H1 (cell line): ENCODE measurements around the gene CCT4. TPM values are rescaled to one million over a fixed set of nuclear protein-coding genes. Genes with fewer than 3 reads are reported as not detected.

Experiments used
- CTCF ChIA-PET: fragments of 300-600 bp; sonication (Branson Sonifier 250); formaldehyde crosslinking; loops from one replicate; lab custom pipeline; 2021; ENCODE audit not compliant: partially characterized antibody; lab: Charles Lee
- POLR2A ChIA-PET: fragments of 300-600 bp; sonication (Branson Sonifier 250); formaldehyde crosslinking; loops from one replicate; lab custom pipeline; 2021; ENCODE audit warnings: inconsistent platforms; ENCODE audit not compliant: partially characterized antibody; lab: Charles Lee
- DNase-seq, 2 experiments: peaks; one replicate each; pipeline versions ENCODE4 v3.0.0 to v3.0.0-alpha.2; 2010 to 2022; ENCODE audit warnings: low spot score in 2 of 2, low read depth in 1 of 2, mixed read lengths in 1 of 2
- FAIRE-seq: peaks from 2 replicates; lab custom pipeline; 2011; peaks lifted over from hg19 to GRCh38; lab: Jason Lieb, UNC
- H2AFZ ChIP-seq: 2 replicates; pipeline ENCODE4 v1.8.1; 2012; ENCODE audit warnings: low read length, inconsistent platforms
- H2AK5ac ChIP-seq: 2 replicates; pipeline ENCODE4 v1.6.1; 2013; ENCODE audit warnings: low read depth, low read length
- H2BK120ac ChIP-seq: replicated peaks from 2 replicates; pipeline ENCODE3; 2013; ENCODE audit warnings: low read depth, low read length, inconsistent platforms
- H2BK12ac ChIP-seq: 2 replicates; pipeline ENCODE4 v1.6.1; 2013; ENCODE audit warnings: low read depth, low read length
- H2BK15ac ChIP-seq: 2 replicates; pipeline ENCODE4 v1.6.1; 2013; ENCODE audit warnings: low read length
- H2BK20ac ChIP-seq: 2 replicates; pipeline ENCODE4 v1.6.1; 2013; ENCODE audit warnings: low read length
- H2BK5ac ChIP-seq: 2 replicates; pipeline ENCODE4 v1.6.1; 2013; ENCODE audit warnings: low read depth, low read length
- H3K14ac ChIP-seq: 2 replicates; pipeline ENCODE4 v1.6.1; 2013; ENCODE audit warnings: inconsistent platforms; ENCODE audit not compliant: insufficient read length
- H3K18ac ChIP-seq: 2 replicates; pipeline ENCODE4 v1.6.1; 2013; ENCODE audit warnings: low read length; ENCODE audit errors: extremely low read depth
- H3K23ac ChIP-seq: 2 replicates; pipeline ENCODE4 v1.6.1; 2013; ENCODE audit warnings: inconsistent platforms; ENCODE audit not compliant: insufficient read length
- H3K23me2 ChIP-seq: 2 replicates; pipeline ENCODE4 v1.6.1; 2013; ENCODE audit warnings: low read depth, low read length
- H3K27ac ChIP-seq: 2 replicates; pipeline ENCODE4 v1.6.1; 2011; ENCODE audit warnings: low read depth, low read length, inconsistent platforms
- H3K27me3 ChIP-seq, 4 experiments: replicated peaks in 1 of 4; 1 replicate in 1 of 4; 2 replicates in 3 of 4; pipeline versions ENCODE4 v1.6.1 to v1.8.1; 2011 to 2013; ENCODE audit warnings: low read length in 3 of 4, mild to moderate bottlenecking in 3 of 4, inconsistent platforms in 2 of 4, mixed read lengths in 2 of 4, moderate library complexity in 1 of 4; ENCODE audit not compliant: control insufficient read depth in 3 of 4, insufficient read depth in 3 of 4; ENCODE audit errors: extremely low read depth in 1 of 4
- H3K36me3 ChIP-seq, 4 experiments: 2 replicates each; pipeline versions ENCODE4 v1.6.1 to v1.8.1; 2011 to 2013; ENCODE audit warnings: mild to moderate bottlenecking in 4 of 4, low read length in 3 of 4, moderate library complexity in 2 of 4, control low read depth in 1 of 4, inconsistent platforms in 1 of 4; ENCODE audit not compliant: insufficient read depth in 4 of 4, control insufficient read depth in 2 of 4
- H3K4ac ChIP-seq: replicated peaks from 2 replicates; pipeline ENCODE3; 2013; ENCODE audit warnings: low read length, low read depth, mixed read lengths, inconsistent platforms; ENCODE audit not compliant: insufficient read length
- H3K4me1 ChIP-seq, 4 experiments: replicated peaks in 1 of 4; 1 replicate in 1 of 4; 2 replicates in 3 of 4; pipeline versions ENCODE4 v1.6.1 to v1.8.1; 2011 to 2013; ENCODE audit warnings: low read length in 3 of 4, inconsistent platforms in 2 of 4, mixed read lengths in 1 of 4; ENCODE audit not compliant: insufficient read depth in 4 of 4, control insufficient read depth in 3 of 4
- H3K4me2 ChIP-seq, 2 experiments: 2 replicates each; pipeline versions ENCODE4 v1.6.1 to v1.8.1; 2011 to 2013; ENCODE audit warnings: low read depth in 2 of 2, low read length in 2 of 2, control low read depth in 1 of 2, inconsistent platforms in 1 of 2, mild to moderate bottlenecking in 1 of 2; ENCODE audit not compliant: insufficient read depth in 1 of 2
- H3K4me3 ChIP-seq, 4 experiments: fragments of 200-600, 300-600 bp in 1 of 4; sonication (generic), shearing (Covaris generic), sonication (Bioruptor Twin) in 1 of 4; 2 replicates each; pipeline versions ENCODE4 v1.5.1 to v1.8.1; 2011 to 2016; ENCODE audit warnings: low read length in 4 of 4, low read depth in 3 of 4, control low read depth in 2 of 4, inconsistent platforms in 2 of 4, mild to moderate bottlenecking in 2 of 4, mixed read lengths in 1 of 4, moderate library complexity in 1 of 4; ENCODE audit not compliant: insufficient read depth in 2 of 4; ENCODE audit errors: extremely low read depth in 1 of 4
- H3K56ac ChIP-seq: replicated peaks from 2 replicates; pipeline ENCODE3; 2013; ENCODE audit warnings: low read depth, mild to moderate bottlenecking, mixed read lengths, low read length, inconsistent platforms; ENCODE audit not compliant: insufficient read length
- H3K79me1 ChIP-seq: 2 replicates; pipeline ENCODE4 v1.6.1; 2013; ENCODE audit warnings: low read depth, low read length, control low read depth
- H3K79me2 ChIP-seq, 2 experiments: 2 replicates each; pipeline versions ENCODE4 v1.6.1 to v1.8.1; 2012 to 2013; ENCODE audit warnings: low read length in 2 of 2, mild to moderate bottlenecking in 2 of 2, inconsistent platforms in 1 of 2; ENCODE audit not compliant: insufficient read depth in 2 of 2, control insufficient read depth in 1 of 2
- H3K9ac ChIP-seq, 4 experiments: replicated peaks in 1 of 4; 1 replicate in 1 of 4; 2 replicates in 3 of 4; pipeline versions ENCODE4 v1.6.1 to v1.8.1; 2011 to 2013; ENCODE audit warnings: low read depth in 3 of 4, low read length in 3 of 4, control low read depth in 2 of 4, mild to moderate bottlenecking in 2 of 4, moderate library complexity in 2 of 4, inconsistent platforms in 1 of 4; ENCODE audit errors: extremely low read depth in 1 of 4
- H3K9me3 ChIP-seq, 2 experiments: 2 replicates each; pipeline versions ENCODE4 v1.6.1 to v1.8.1; 2012 to 2013; ENCODE audit warnings: mild to moderate bottlenecking in 2 of 2, moderate library complexity in 2 of 2, control low read depth in 1 of 2, inconsistent platforms in 1 of 2, low read depth in 1 of 2, low read length in 1 of 2, mixed read lengths in 1 of 2; ENCODE audit not compliant: insufficient read depth in 2 of 2
- H4K20me1 ChIP-seq, 2 experiments: replicated peaks in 1 of 2; 2 replicates each; pipeline versions ENCODE3 to v1.8.1; 2011 to 2013; ENCODE audit warnings: inconsistent platforms in 2 of 2, low read length in 2 of 2, mild to moderate bottlenecking in 1 of 2; ENCODE audit not compliant: insufficient read depth in 2 of 2, control insufficient read depth in 1 of 2
- H4K5ac ChIP-seq: 2 replicates; pipeline ENCODE4 v1.6.1; 2013; ENCODE audit warnings: low read length, low read depth, mixed read lengths, inconsistent platforms; ENCODE audit not compliant: insufficient read length
- H4K8ac ChIP-seq: 2 replicates; pipeline ENCODE4 v1.8.0; 2013; ENCODE audit warnings: mild to moderate bottlenecking, moderate library complexity, low read length, inconsistent platforms; ENCODE audit not compliant: insufficient read depth; ENCODE audit errors: extremely low read depth
- H4K91ac ChIP-seq: replicated peaks from 2 replicates; pipeline ENCODE3; 2013; ENCODE audit warnings: low read length, mixed read lengths, inconsistent platforms; ENCODE audit not compliant: insufficient read length
- JUND ChIP-seq: IDR thresholded peaks from 2 replicates; pipeline ENCODE4 v1.6.1; 2011; ENCODE audit warnings: mild to moderate bottlenecking, improper control_type of control experiment, low read length
- KDM5A ChIP-seq: fragments of 200-600 bp; IDR thresholded peaks from 2 replicates; pipeline ENCODE4 v1.7.1; 2012; ENCODE audit warnings: mild to moderate bottlenecking, low read length, inconsistent platforms, mixed read lengths
- POU5F1 ChIP-seq: IDR thresholded peaks from 2 replicates; pipeline ENCODE4 v1.6.1; 2011; ENCODE audit warnings: low read depth, mild to moderate bottlenecking, low read length, moderate library complexity
- RAD21 ChIP-seq, 2 experiments: IDR thresholded peaks in 1 of 2; conservative IDR thresholded peaks in 1 of 2; 2 replicates each; pipeline ENCODE4 v1.6.1; 2011; ENCODE audit warnings: low read depth in 2 of 2, low read length in 2 of 2, improper control_type of control experiment in 1 of 2, inconsistent platforms in 1 of 2, mild to moderate bottlenecking in 1 of 2, moderate library complexity in 1 of 2
- RNF2 ChIP-seq: fragments of 200-900, 300-1000 bp; sonication (generic); IDR thresholded peaks from 2 replicates; pipeline ENCODE4 v1.7.1; 2016; ENCODE audit warnings: borderline replicate concordance, low read depth, mild to moderate bottlenecking, antibody characterized with exemption, low read length; ENCODE audit not compliant: poor library complexity, severe bottlenecking; ENCODE audit errors: missing control alignments
- SP2 ChIP-seq: IDR thresholded peaks from 2 replicates; pipeline ENCODE4 v1.6.1; 2012; ENCODE audit warnings: mild to moderate bottlenecking, low read length, inconsistent platforms
- TCF12 ChIP-seq: IDR thresholded peaks from 2 replicates; pipeline ENCODE4 v1.6.1; 2011; ENCODE audit warnings: low read depth, mild to moderate bottlenecking, low read length
- USF2 ChIP-seq: IDR thresholded peaks from 2 replicates; pipeline ENCODE4 v1.6.1; 2011; ENCODE audit warnings: low read length, improper control_type of control experiment
- ZNF274 ChIP-seq: IDR thresholded peaks from 2 replicates; pipeline ENCODE4 v1.7.0; 2012; ENCODE audit warnings: low read length, borderline replicate concordance; ENCODE audit errors: extremely low read depth
- WGBS, 2 experiments: shearing (Covaris generic) in 1 of 2; methylation state at CpG; one replicate each; pipeline versions ENCODE4 v1.1.6 to v1.1.7; 2013 to 2015; ENCODE audit warnings: low lambda C conversion rate in 2 of 2, mixed read lengths in 2 of 2, inconsistent platforms in 1 of 2, low coverage in 1 of 2, missing lambda C conversion rate in 1 of 2; ENCODE audit not compliant: insufficient replicate concordance in 2 of 2, insufficient coverage in 1 of 2, insufficient read length in 1 of 2; ENCODE audit errors: extremely low coverage in 1 of 2, missing lambda C conversion rate in 1 of 2; 5-methylcytosine and 5-hydroxymethylcytosine counted together
- polyA plus RNA-seq, 7 experiments: library from polyadenylated mRNA; depleted of rRNA in 3 of 7; stranded (reverse) in 5 of 7; unstranded in 2 of 7; fragments of >200 nt in 5 of 7; fragments of 200-250 nt in 2 of 7; gene quantifications; 1 replicate in 5 of 7; 2 replicates in 1 of 7; 4 replicates in 1 of 7; pipeline versions ENCODE4 v1.2.1 to v1.2.3, GENCODE V29; 2011 to 2013; ENCODE audit warnings: missing spikeins in 2 of 7, mixed read lengths in 2 of 7
- total RNA-seq: library from RNA; stranded (reverse); fragmentation: NEBNext Ultra II Directional; extraction: Animal tissue kit (Norgen Biotek cat#: 25700); gene quantifications from 2 replicates; pipeline ENCODE4 v1.2.1, GENCODE V29; 2021

The CCT4 gene
- total and polyA plus RNA-seq, 2 of the 8 experiments (the other 6 are each of a cell fraction or from before 2014, with no cell fraction given): 129 to 359 TPM

- Histone ChIP-seq H3K9me3 (no peaks in the 10 kb centered on the region), H3K9ac (peak overlapping the region; percentile 49 to 86 (median 70)), H2BK12ac (peak overlapping the region; percentile 71; the same call in 1 of the 2 replicates), H4K91ac (no peak overlapping the region), H4K5ac (peak overlapping the region; percentile 95), H4K20me1 (no peaks in the 10 kb centered on the region), H2BK5ac (peak overlapping the region; percentile 96; the same call in 1 of the 2 replicates), H3K4me1 (peaks cover 0 to 3% (median 1%) of the 10 kb centered on the region in 4 experiments; a peak in 2 of 7 replicates), H3K56ac (peak overlapping the region; percentile 89), H3K4ac (no peak overlapping the region), H2AK5ac (no peak overlapping the region), H3K4me2 (peak overlapping the region; percentile 95 to 97), H3K23me2 (peaks cover 16% of the 10 kb centered on the region), H3K18ac (peak overlapping the region; percentile 97), H3K79me2 (no peaks in the 10 kb centered on the region), H2BK120ac (no peak overlapping the region), H2BK20ac (0 out of 2 replicates have a peak overlapping the region, but pooled peaks have one; percentile 25), H3K14ac (no peak overlapping the region), H3K36me3 (no peaks in the 10 kb centered on the region), H3K79me1 (no peaks in the 10 kb centered on the region), H2BK15ac (peak overlapping the region; percentile 95; the same call in 1 of the 2 replicates), H3K27me3 (no peaks in the 10 kb centered on the region), H3K27ac (peak overlapping the region; percentile 78; the same call in 1 of the 2 replicates), H3K4me3 (peak overlapping the region; percentile 55 to 92 (median 90)), H2AFZ (peak overlapping the region; percentile 73; the same call in 1 of the 2 replicates), H4K8ac (peak overlapping the region; percentile 88; the same call in 1 of the 2 replicates), H3K23ac (no peak overlapping the region)
- CTCF ChIA-PET: interaction anchor here (0.9 to 1.4 kb wide), 7 partner anchors 9 to 153 kb away, joined by 3 to 6 read pairs (median 3); no protein-coding TSS in a partner anchor
- WGBS, 2 experiments: 49% methylated on average over 26 of the region's 26 CpGs; no CpG with 5 or more reads in 1 of the 2 experiments
- POLR2A ChIA-PET: interaction anchor here (0.5 to 2.6 kb wide), 4 partner anchors 10 to 467 kb away, joined by 3 to 12 read pairs (median 3); no protein-coding TSS in a partner anchor
- FAIRE-seq (no peak), DNase-seq (peak in 1 of 2 experiments; percentile 15)
- TF ChIP-seq SP2 (no peak), TCF12 (no peak), JUND (no peak), POU5F1 (no peak), USF2 (no peak), RAD21 (IDR thresholded peaks at IDR 0.05 in 1 of 2, conservative IDR thresholded peaks at IDR 0.05 in 1 of 2; ENCODE audit: low read depth in 2 of 2, low read length in 2 of 2) (no peak), KDM5A (no peak), ZNF274 (no peak), RNF2 (no peak)
Measured at GRCh38 chr2:61853086-61853846, 35.2 kb downstream of the CCT4 start.
